Subcutaneous abdominal adipose tissue (tissue), 5 donors: ENCODE results near the gene C2orf76.
"Not testable (repeated sequence)": the region's sequence is repeated elsewhere in the genome, so short reads cannot be mapped to it uniquely, and the experiment has no call there.

Source experiments
- H3K27ac ChIP-seq: one replicate; pipeline ENCODE4 v1.7.0; 2013; ENCODE audit warnings: low read depth, mild to moderate bottlenecking, inconsistent platforms, low read length, moderate library complexity
- H3K27me3 ChIP-seq, 5 donors: one replicate each; pipeline ENCODE4 v1.7.0; 2013; ENCODE audit warnings: low read length in 5 of 5, inconsistent platforms in 1 of 5; ENCODE audit not compliant: control insufficient read depth in 5 of 5, insufficient read depth in 4 of 5
- H3K36me3 ChIP-seq, 5 donors: one replicate each; pipeline ENCODE4 v1.7.0; 2013; ENCODE audit warnings: low read length in 5 of 5; ENCODE audit not compliant: control insufficient read depth in 5 of 5, insufficient read depth in 5 of 5
- H3K4me1 ChIP-seq, 5 donors: one replicate each; pipeline ENCODE4 v1.7.0; 2013; ENCODE audit warnings: low read length in 5 of 5, mild to moderate bottlenecking in 3 of 5, moderate library complexity in 1 of 5; ENCODE audit not compliant: control insufficient read depth in 5 of 5, insufficient read depth in 5 of 5
- H3K4me3 ChIP-seq, 5 donors: one replicate each; pipeline ENCODE4 v1.7.0; 2013; ENCODE audit warnings: low read length in 5 of 5, low read depth in 1 of 5
- H3K9ac ChIP-seq, 5 donors: one replicate each; pipeline ENCODE4 v1.7.0; 2013; ENCODE audit warnings: low read length in 5 of 5, mild to moderate bottlenecking in 4 of 5, moderate library complexity in 3 of 5
- H3K9me3 ChIP-seq, 5 donors: one replicate each; pipeline ENCODE4 v1.7.0; 2013; ENCODE audit warnings: low read length in 5 of 5; ENCODE audit not compliant: control insufficient read depth in 5 of 5
- donor health status: healthy.
- donor health status: healthy.
- donor health status: healthy.
- donor health status: healthy.
- donor health status: healthy.

The C2orf76 gene

GRCh38 chr2:119377993-119378345 is 11.3 kb upstream of the C2orf76 start:
- Histone ChIP-seq H3K9me3 (peaks cover 0 to 6% (median 5%) of the 10 kb centered on the region in 5 donors), H3K36me3 (peaks cover 0 to 13% (median 8%) of the 10 kb centered on the region in 5 donors), H3K9ac (no peak overlapping the region), H3K27me3 (no peaks in the 10 kb centered on the region), H3K27ac (no peak overlapping the region), H3K4me3 (no peak overlapping the region), H3K4me1 (no peaks in the 10 kb centered on the region)

- Histone ChIP-seq H3K9ac (no peak overlapping the region), H3K27ac (no peak overlapping the region), H3K27me3 (no peaks in the 10 kb centered on the region), H3K4me1 (no peaks in the 10 kb centered on the region), H3K36me3 (peaks cover 0 to 18% (median 13%) of the 10 kb centered on the region in 5 donors), H3K9me3 (peaks cover 0 to 11% (median 5%) of the 10 kb centered on the region in 5 donors), H3K4me3 (no peak overlapping the region)
These were observed 10.8 kb upstream of the C2orf76 start for GRCh38 chr2:119377294-119377992.

GRCh38 chr2:119376810-119377209 is 10.2 kb upstream of the C2orf76 start:
- H3K27ac ChIP-seq: no peak overlapping the region
- no peak overlapping the region for H3K4me3 ChIP-seq
- H3K9ac ChIP-seq: no peak overlapping the region
- no peaks in the 10 kb centered on the region for H3K4me1 ChIP-seq
- H3K9me3 ChIP-seq: peaks cover 0 to 11% (median 5%) of the 10 kb centered on the region in 5 donors
- H3K27me3 ChIP-seq: no peaks in the 10 kb centered on the region
- H3K36me3 ChIP-seq: peaks cover 4 to 25% (median 20%) of the 10 kb centered on the region in 5 donors

GRCh38 chr2:119376406-119376805 is 9.8 kb upstream of the C2orf76 start:
- H3K4me1 ChIP-seq, H3K27ac ChIP-seq, H3K27me3 ChIP-seq, H3K4me3 ChIP-seq, H3K9ac ChIP-seq: not testable (repeated sequence)
- Histone ChIP-seq H3K36me3 (peaks cover 4 to 29% (median 24%) of the 10 kb centered on the region in 5 donors), H3K9me3 (peaks cover 0 to 11% (median 5%) of the 10 kb centered on the region in 5 donors)

- not testable (repeated sequence) for H3K4me3 ChIP-seq, H3K27me3 ChIP-seq, H3K27ac ChIP-seq, H3K9ac ChIP-seq
- Histone ChIP-seq H3K4me1 (peaks cover 0 to 22% (median 8%) of the 10 kb centered on the region in 5 donors), H3K36me3 (peaks cover 4 to 50% (median 45%) of the 10 kb centered on the region in 5 donors), H3K9me3 (peaks cover 0 to 11% (median 5%) of the 10 kb centered on the region in 5 donors)
These were observed 7.5 kb upstream of the C2orf76 start for GRCh38 chr2:119373907-119374745.

- H3K36me3 ChIP-seq: peaks cover 4 to 60% (median 54%) of the 10 kb centered on the region in 5 donors
- H3K27ac ChIP-seq: no peak overlapping the region
- no peak overlapping the region for H3K4me3 ChIP-seq
- peaks cover 8 to 33% (median 20%) of the 10 kb centered on the region in 5 donors for H3K4me1 ChIP-seq
- H3K9ac ChIP-seq: no peak overlapping the region
- no peaks in the 10 kb centered on the region for H3K27me3 ChIP-seq
- H3K9me3 ChIP-seq: peaks cover 0 to 11% (median 5%) of the 10 kb centered on the region in 5 donors
These were observed 6.3 kb upstream of the C2orf76 start for GRCh38 chr2:119372778-119373568.

- Histone ChIP-seq H3K4me1 (peaks cover 9 to 40% (median 28%) of the 10 kb centered on the region in 5 donors), H3K4me3 (no peak overlapping the region), H3K27me3 (no peaks in the 10 kb centered on the region), H3K36me3 (peaks cover 4 to 60% (median 54%) of the 10 kb centered on the region in 5 donors), H3K9ac (no peak overlapping the region), H3K27ac (peak overlapping the region; percentile 13), H3K9me3 (peaks cover 0 to 11% (median 5%) of the 10 kb centered on the region in 5 donors)
These were observed 4.5 kb upstream of the C2orf76 start for GRCh38 chr2:119371111-119371510.

GRCh38 chr2:119369845-119370244 is 3.2 kb upstream of the C2orf76 start:
- Histone ChIP-seq H3K4me1 (peaks cover 12 to 53% (median 40%) of the 10 kb centered on the region in 5 donors), H3K27ac (peak overlapping the region; percentile 3), H3K4me3 (no peak overlapping the region), H3K9me3 (peaks cover 0 to 11% (median 5%) of the 10 kb centered on the region in 5 donors), H3K27me3 (no peaks in the 10 kb centered on the region), H3K9ac (peak overlapping the region in 1 of 5 donors; percentile 2), H3K36me3 (peaks cover 4 to 60% (median 54%) of the 10 kb centered on the region in 5 donors)

GRCh38 chr2:119367472-119368099 is 952 bp upstream of the C2orf76 start:
- no peaks in the 10 kb centered on the region for H3K27me3 ChIP-seq
- H3K4me3 ChIP-seq: peak overlapping the region; percentile 82 to 92 (median 88)
- H3K4me1 ChIP-seq: peaks cover 12 to 53% (median 41%) of the 10 kb centered on the region in 5 donors
- peak overlapping the region; percentile 98 for H3K27ac ChIP-seq
- H3K9ac ChIP-seq: peak overlapping the region; percentile 71 to 93 (median 84)
- H3K9me3 ChIP-seq: peaks cover 0 to 2% (median 0%) of the 10 kb centered on the region in 5 donors
- peaks cover 4 to 43% (median 41%) of the 10 kb centered on the region in 5 donors for H3K36me3 ChIP-seq
